ENCODE measurements around the gene DOCK6. TPM values are rescaled to one million over a fixed set of nuclear protein-coding genes. Genes with fewer than 3 reads are reported as not detected.

The DOCK6 gene
- total RNA-seq, 1 experiment from 2014 or later: 57.9 TPM

DNA sequence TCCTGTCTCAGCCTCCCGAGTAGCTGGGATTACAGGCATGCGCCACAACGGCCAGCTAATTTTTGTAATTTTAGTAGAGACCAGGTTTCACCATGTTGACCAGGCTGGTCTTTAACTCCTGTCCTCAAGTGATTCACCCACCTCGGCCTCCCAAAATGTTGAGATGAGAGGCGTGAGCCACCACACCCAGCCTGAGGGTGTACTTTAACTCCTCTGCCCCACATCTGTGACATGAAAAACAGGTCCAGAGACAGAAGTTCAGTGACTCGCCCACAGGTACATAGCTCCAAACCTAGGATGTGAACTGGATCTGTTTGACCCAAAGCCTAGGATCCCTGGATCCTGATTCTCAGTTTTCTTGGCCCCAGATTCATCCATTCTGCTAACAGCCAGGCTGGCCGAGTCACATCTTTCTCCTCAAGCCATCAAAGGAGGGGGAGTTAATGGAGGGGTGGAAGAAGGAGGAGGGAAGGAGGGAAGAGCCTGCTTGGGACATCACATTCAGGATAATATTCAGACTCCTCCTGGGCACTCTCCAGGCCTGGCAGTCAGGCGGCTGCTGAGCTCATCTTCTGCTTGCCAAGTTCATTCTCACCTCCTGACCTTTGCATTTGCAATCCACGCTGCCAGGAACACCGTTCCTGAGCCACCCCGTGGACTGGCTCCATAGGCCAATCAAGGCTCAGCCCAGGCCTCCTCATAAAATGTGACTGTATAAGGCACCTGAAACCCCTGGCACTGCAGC is 109.8 kb downstream of the DOCK6 start:
- Histone ChIP-seq H3K14ac (ENCODE audit: insufficient read depth, low read length) (no peak overlapping the region), H4K5ac (ENCODE audit: insufficient read length, low read depth, low read length) (no peak overlapping the region), H4K8ac (replicated peaks; ENCODE audit: insufficient read length, low read depth, low read length) (no peak overlapping the region), H2BK15ac (ENCODE audit: low read depth, low read length) (no peak overlapping the region), H3K27ac (ENCODE audit: insufficient read length, low read depth, low read length) (no peak overlapping the region), H2BK120ac (ENCODE audit: low read depth, low read length, poor library complexity, severe bottlenecking) (no peak overlapping the region), H3K4me1 (ENCODE audit: insufficient read depth, low read length) (no peaks in the 10 kb centered on the region; the same call in 1 of the 2 replicates), H3K23me2 (ENCODE audit: insufficient read length, low read depth, low read length, poor library complexity, severe bottlenecking) (peaks cover 3% of the 10 kb centered on the region), H3K4ac (ENCODE audit: low read depth, low read length) (no peak overlapping the region), H3K23ac (ENCODE audit: insufficient read length, low read depth, low read length) (no peak overlapping the region), H3T11ph (ENCODE audit: low read length) (no peak overlapping the region), H2AK5ac (ENCODE audit: insufficient read length, low read length) (no peak overlapping the region), H2BK20ac (ENCODE audit: low read depth, low read length, poor library complexity, severe bottlenecking) (no peak overlapping the region), H3K79me1 (ENCODE audit: insufficient read depth, low read depth, low read length, poor library complexity, severe bottlenecking) (peaks cover 8% of the 10 kb centered on the region), H2BK5ac (ENCODE audit: insufficient read length, low read length) (no peak overlapping the region), H4K91ac (ENCODE audit: insufficient read length, low read depth, low read length) (no peak overlapping the region), H3K56ac (ENCODE audit: insufficient read length, low read depth, low read length) (no peak overlapping the region), H2AFZ (ENCODE audit: low read length) (no peak overlapping the region), H3K27me3 (ENCODE audit: insufficient read depth, low read length) (no peaks in the 10 kb centered on the region), H3K4me2 (ENCODE audit: insufficient read depth, insufficient read length, low read length) (no peak overlapping the region), H4K20me1 (ENCODE audit: control insufficient read depth, insufficient read depth, insufficient read length) (no peaks in the 10 kb centered on the region), H3K9me3 (ENCODE audit: control insufficient read depth, low read depth, low read length) (no peaks in the 10 kb centered on the region), H3K18ac (ENCODE audit: insufficient read length, low read depth, low read length) (no peak overlapping the region), H3K9ac (ENCODE audit: extremely low read depth, insufficient read length, low read length) (no peak overlapping the region), H3K79me2 (ENCODE audit: insufficient read depth, low read length) (peaks cover 6% of the 10 kb centered on the region; the same call in 1 of the 2 replicates), H2BK12ac (ENCODE audit: insufficient read length, low read depth, low read length) (no peak overlapping the region)
- DNase-seq: no peak
- Mint-ChIP-seq H3K4me3 (peak overlapping the region in 1 of 2 experiments; percentile 8; a peak in 1 of 5 replicates), H3K4me1 (peaks cover 10% of the 10 kb centered on the region in 2 experiments), H3K27ac (peak overlapping the region in 1 of 3 experiments; percentile 83; a peak in 1 of 7 replicates), H3K9me3 (no peaks in the 10 kb centered on the region), H3K27me3 (ENCODE audit: low read depth) (no peaks in the 10 kb centered on the region), H3K36me3 (ENCODE audit: insufficient read depth in 1 of 3, low read depth in 3 of 3) (peaks cover 9 to 35% (median 34%) of the 10 kb centered on the region in 3 experiments)
- TF ChIP-seq CTCF (conservative IDR thresholded peaks at IDR 0.05): no peak
- WGBS (ENCODE audit: extremely low coverage, insufficient read length, low lambda C conversion rate): no CpG with 5 or more reads among the region's 11 CpGs

All from H9 (cell line).